Bronchial epithelial cell (primary cell): ENCODE measurements around the gene RAB1B. TPM values are rescaled to one million over a fixed set of nuclear protein-coding genes. Genes with fewer than 3 reads are reported as not detected.

Source experiments
- DNase-seq: peaks from one replicate; pipeline ENCODE4 v3.0.0-alpha.2; 2010; ENCODE audit warnings: low read depth
- FAIRE-seq: peaks from 2 replicates; lab custom pipeline; 2011; peaks lifted over from hg19 to GRCh38; lab: Jason Lieb, UNC
- H3K27me3 ChIP-seq: 2 replicates; pipeline ENCODE4 v1.5.1; 2011; ENCODE audit warnings: low read length; ENCODE audit not compliant: control insufficient read depth, insufficient read depth
- H3K36me3 ChIP-seq: 2 replicates; pipeline ENCODE4 v1.5.1; 2011; ENCODE audit warnings: low read length; ENCODE audit not compliant: control insufficient read depth, insufficient read depth
- H3K4me3 ChIP-seq: 2 replicates; pipeline ENCODE4 v1.5.1; 2011; ENCODE audit warnings: mild to moderate bottlenecking, low read depth, low read length, control low read depth
- CTCF ChIP-seq: IDR thresholded peaks from 2 replicates; pipeline ENCODE4 v1.5.1; 2011; ENCODE audit warnings: mild to moderate bottlenecking, moderate library complexity, low read length, control low read depth, inconsistent platforms; ENCODE audit not compliant: insufficient read depth, severe bottlenecking
- total RNA-seq: library from RNA; depleted of rRNA; stranded (reverse); fragments of >200 nt; gene quantifications from 2 replicates; pipeline ENCODE4 v1.2.1, GENCODE V29; 2014

RAB1B gene
- total RNA-seq, 1 donor from 2014 or later = 54.5 TPM

DNA sequence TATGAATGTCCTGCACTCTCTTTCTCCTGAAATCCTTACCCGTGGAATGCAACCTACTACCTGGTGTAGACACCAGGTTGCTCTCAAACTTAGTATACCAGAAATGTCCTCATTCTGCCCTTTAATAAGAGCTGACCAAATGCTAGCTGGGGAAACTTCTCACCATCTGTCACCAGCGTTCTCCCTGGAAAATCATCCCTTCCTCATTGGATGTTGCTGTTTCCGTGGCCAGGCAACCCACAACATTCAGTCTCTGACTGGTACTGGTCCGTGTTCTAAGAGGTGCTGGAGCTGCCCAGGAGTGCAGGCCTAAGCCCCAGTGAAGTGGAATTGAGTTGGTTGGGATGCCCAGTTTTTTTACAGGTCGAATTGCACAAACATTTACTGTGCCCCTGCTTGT, 40.7 kb upstream of the RAB1B start:
- H3K27me3 ChIP-seq = no peaks in the 10 kb centered on the region
- no peak overlapping the region for H3K4me3 ChIP-seq
- DNase-seq (no peak), FAIRE-seq (no peak)
- TF ChIP-seq CTCF = no peak
- H3K36me3 ChIP-seq = peaks cover 10% of the 10 kb centered on the region

DNA sequence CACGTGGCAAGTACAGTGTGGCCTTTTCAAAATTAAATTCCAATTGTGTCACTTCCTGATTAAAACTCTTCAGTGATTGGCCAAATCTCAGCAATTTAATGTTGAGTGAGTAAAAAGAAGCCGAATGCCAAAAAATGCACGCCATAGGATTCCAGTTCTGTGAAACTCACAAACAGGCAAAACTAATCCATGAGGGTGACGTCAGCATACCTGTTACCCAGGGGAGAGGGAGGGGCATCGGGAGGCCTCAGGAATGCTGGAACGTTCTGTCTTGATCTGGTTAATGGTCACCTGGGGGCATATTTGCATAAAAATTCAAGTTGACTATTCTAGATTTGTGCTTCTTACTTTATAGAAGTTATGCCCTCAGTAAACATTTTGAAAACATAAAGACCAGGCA, 39.9 kb upstream of the RAB1B start:
- FAIRE-seq = no peak
- Histone ChIP-seq H3K4me3 (no peak overlapping the region), H3K27me3 (no peaks in the 10 kb centered on the region), H3K36me3 (peaks cover 14% of the 10 kb centered on the region)
- peak; percentile 43 for DNase-seq
- no peak for TF ChIP-seq CTCF

DNA sequence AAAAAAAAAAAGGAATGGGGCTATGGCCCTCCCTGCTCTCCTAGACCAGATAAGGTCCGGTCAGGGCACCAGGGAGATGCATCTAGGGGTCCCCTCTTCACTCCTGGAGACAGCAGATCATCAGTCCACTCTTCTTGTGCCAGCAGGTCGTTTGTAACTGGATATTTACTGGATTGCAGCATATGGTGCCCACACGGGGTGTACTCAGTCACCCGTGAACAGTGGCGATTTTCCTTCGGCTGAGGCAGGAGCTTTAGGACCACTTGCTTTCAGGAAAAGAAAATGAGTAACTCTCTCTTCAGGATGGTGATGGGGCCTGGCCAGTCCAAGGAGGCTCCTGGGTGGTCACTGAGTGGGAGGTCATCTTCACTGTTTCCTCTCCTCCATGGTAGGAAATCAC, 38.3 kb upstream of the RAB1B start:
- H3K27me3 ChIP-seq = no peaks in the 10 kb centered on the region
- H3K4me3 ChIP-seq = no peak overlapping the region
- TF ChIP-seq CTCF = no peak
- peaks cover 19% of the 10 kb centered on the region for H3K36me3 ChIP-seq
- no peak for FAIRE-seq
- DNase-seq = no peak

- FAIRE-seq (no peak), DNase-seq (no peak)
- Histone ChIP-seq H3K36me3 (peaks cover 25% of the 10 kb centered on the region), H3K4me3 (no peak overlapping the region), H3K27me3 (no peaks in the 10 kb centered on the region)
- TF ChIP-seq CTCF = no peak
Observed at GRCh38 chr11:66230978-66231377, 37.5 kb upstream of the RAB1B start.

DNA sequence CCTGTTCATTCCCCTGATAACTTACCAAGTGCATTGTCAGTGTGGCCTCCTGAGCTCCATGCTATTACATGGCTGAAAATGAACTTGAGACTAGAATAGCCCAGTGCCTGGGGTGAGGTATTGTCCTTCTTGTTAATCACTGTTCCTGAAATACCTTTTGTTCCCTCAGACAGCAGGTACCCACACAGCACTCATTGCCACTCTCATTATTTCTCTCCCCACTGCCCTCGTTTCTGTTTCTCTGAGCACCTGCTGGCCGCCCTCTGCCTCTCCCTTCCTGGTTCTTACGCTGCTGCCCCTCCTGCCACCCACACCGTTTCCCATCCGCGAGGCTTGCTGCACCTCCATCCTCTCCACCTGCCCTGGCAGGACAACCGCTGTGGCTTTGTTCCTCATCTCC, 36.9 kb upstream of the RAB1B start:
- no peak for TF ChIP-seq CTCF
- peaks cover 25% of the 10 kb centered on the region for H3K36me3 ChIP-seq
- H3K4me3 ChIP-seq = no peak overlapping the region
- FAIRE-seq = peak; percentile 52
- no peak for DNase-seq
- H3K27me3 ChIP-seq = no peaks in the 10 kb centered on the region

DNA sequence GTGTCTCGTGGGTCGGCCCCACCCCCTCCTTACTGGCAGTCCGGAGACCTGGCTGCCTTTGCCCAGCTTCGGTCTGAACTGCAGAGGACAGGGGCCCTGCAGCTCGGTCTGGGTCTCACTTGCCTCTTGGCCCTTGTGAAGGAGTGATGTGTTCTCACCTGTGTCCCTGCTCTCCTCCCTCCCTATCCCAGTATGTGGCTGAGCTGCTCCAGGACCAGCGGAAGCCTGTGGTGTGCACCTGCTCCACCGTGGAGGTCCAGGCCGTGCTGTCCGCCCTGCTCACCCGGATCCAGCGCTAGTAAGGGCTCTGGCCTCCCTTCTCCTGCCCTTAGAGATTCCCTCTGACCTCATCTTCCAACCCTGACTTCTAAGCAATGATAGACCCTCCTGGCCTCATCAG, 35.7 kb upstream of the RAB1B start:
- FAIRE-seq = no peak

More for the DNA sequence above, 35.7 kb upstream of the RAB1B start:
- no peak for TF ChIP-seq CTCF
- no peak for DNase-seq
- Histone ChIP-seq H3K27me3 (no peaks in the 10 kb centered on the region), H3K36me3 (peaks cover 26% of the 10 kb centered on the region), H3K4me3 (no peak overlapping the region)
